Measurements from ENCODE around the gene SMAD1. TPM values are rescaled to one million over a fixed set of nuclear protein-coding genes. Genes with fewer than 3 reads are reported as not detected.

Gene SMAD1
- total and polyA plus RNA-seq, 2 of the 4 experiments (the other 2 are of a cell fraction) = 11.6 to 17.6 TPM

- H3K9ac ChIP-seq (ENCODE audit: low read depth, low read length) = no peak overlapping the region
- no peak overlapping the region for H2AK9ac ChIP-seq (replicated peaks; ENCODE audit: low read depth, low read length, poor library complexity)
- intact Hi-C loops (cut with micrococcal nuclease) (no loop called here), dilution Hi-C loops (cut with HindIII; ENCODE audit: low sequenced_read_pairs, unreplicated experiment) (no loop called here), in situ Hi-C loops (cut with MboI; ENCODE audit: low sequenced_read_pairs) (no loop called here)
- no peak overlapping the region for H2BK20ac ChIP-seq (ENCODE audit: low read depth, low read length)
- H3K9me3 ChIP-seq (ENCODE audit: control insufficient read depth, insufficient read depth, low read length) = no peaks in the 10 kb centered on the region
- WGBS, 2 experiments (ENCODE audit: extremely low coverage in 2 of 2, insufficient read length in 1 of 2) = no CpG with 5 or more reads among the region's 9 CpGs
- no peak overlapping the region for H2AFZ ChIP-seq (replicated peaks; ENCODE audit: low read length, poor library complexity)
- no peaks in the 10 kb centered on the region; the same call in 1 of the 2 replicates for H3K9me1 ChIP-seq (ENCODE audit: insufficient read depth, low read length)
- ATAC-seq (ENCODE audit: low read depth) (no peak), DNase-seq (no peak)
- no peak overlapping the region for H3K4me2 ChIP-seq (ENCODE audit: low read depth, low read length)
- H2BK120ac ChIP-seq (ENCODE audit: low read depth, low read length) = no peak overlapping the region
- no peak overlapping the region for H3K23ac ChIP-seq (ENCODE audit: low read depth, low read length)
- no peak overlapping the region for H3K14ac ChIP-seq (replicated peaks; ENCODE audit: low read depth, low read length)
- H2BK5ac ChIP-seq (ENCODE audit: low read depth, low read length, poor library complexity, severe bottlenecking) = no peak overlapping the region
- no peak overlapping the region for H4K8ac ChIP-seq (ENCODE audit: low read depth in 2 of 2, low read length in 2 of 2)
- POLR2A ChIA-PET (ENCODE audit: unreplicated experiment) = no interaction called here
- H4K5ac ChIP-seq (ENCODE audit: low read depth, low read length) = no peak overlapping the region
- no peak overlapping the region for H3K27ac ChIP-seq (ENCODE audit: insufficient read depth, low read length)
- CTCF ChIA-PET = no interaction called here
- BruUV-seq (replicated peaks) = no TSS peak
- H3K79me1 ChIP-seq (ENCODE audit: low read depth in 1 of 2, low read length in 2 of 2) = peaks cover 14 to 17% of the 10 kb centered on the region in 2 experiments
- H3K4me1 ChIP-seq (ENCODE audit: control insufficient read depth, insufficient read depth, low read length) = peaks cover 2% of the 10 kb centered on the region; the same call in 1 of the 2 replicates
- no peak overlapping the region for H3K56ac ChIP-seq (ENCODE audit: extremely low read depth, insufficient read depth, low read length)
- H3K36me3 ChIP-seq (ENCODE audit: control insufficient read depth, insufficient read depth, low read length) = peaks cover 3% of the 10 kb centered on the region; the same call in 1 of the 2 replicates
- no peak overlapping the region for H4K91ac ChIP-seq (ENCODE audit: insufficient read depth, low read depth, low read length)
- no peak overlapping the region for H3K18ac ChIP-seq (ENCODE audit: low read depth, low read length)
- no peaks in the 10 kb centered on the region for H3K27me3 ChIP-seq (ENCODE audit: control insufficient read depth, insufficient read depth, low read length)
- H3K4me3 ChIP-seq (ENCODE audit: insufficient read depth, low read depth, low read length) = no peak overlapping the region
- peaks cover 8% of the 10 kb centered on the region; the same call in 1 of the 2 replicates for H4K20me1 ChIP-seq (ENCODE audit: insufficient read depth, low read length)
- H2AK5ac ChIP-seq (ENCODE audit: low read depth, low read length) = no peak overlapping the region
- H2BK15ac ChIP-seq (ENCODE audit: low read depth, low read length) = no peak overlapping the region
- H3K4ac ChIP-seq (ENCODE audit: low read depth, low read length) = no peak overlapping the region
- TF ChIP-seq MAFK (IDR thresholded peaks at IDR 0.05; ENCODE audit: low read depth, low read length) = no peak
- TF ChIP-seq RFX5 (IDR thresholded peaks at IDR 0.05; ENCODE audit: low read depth, low read length) = no peak
- no peak for TF ChIP-seq BHLHE40 (IDR thresholded peaks at IDR 0.05; ENCODE audit: low read depth, low read length)
- no peak for TF ChIP-seq USF2 (IDR thresholded peaks at IDR 0.05; ENCODE audit: low read depth, low read length)
- no peak for TF ChIP-seq FOS (IDR thresholded peaks at IDR 0.05; ENCODE audit: low read depth, low read length)
- no peak for TF ChIP-seq POLR2A (IDR thresholded peaks at IDR 0.05; ENCODE audit: low read depth, low read length)
- no peak for TF ChIP-seq CTCF (conservative IDR thresholded peaks at IDR 0.05; ENCODE audit: low read depth, low read length)
- no peak for TF ChIP-seq CHD1 (IDR thresholded peaks at IDR 0.05; ENCODE audit: low read depth, low read length)
- no peak for TF ChIP-seq MAZ (IDR thresholded peaks at IDR 0.05; ENCODE audit: borderline replicate concordance, low read depth, low read length)
- TF ChIP-seq NFE2L2 (IDR thresholded peaks at IDR 0.05; ENCODE audit: low read depth, low read length) = no peak
- TF ChIP-seq CEBPB (IDR thresholded peaks at IDR 0.05; ENCODE audit: low read depth, low read length) = no peak
- no peak for TF ChIP-seq SMC3 (IDR thresholded peaks at IDR 0.05; ENCODE audit: low read depth, low read length)
- no peak for TF ChIP-seq RAD21 (IDR thresholded peaks at IDR 0.05; ENCODE audit: low read length)
- no peak for TF ChIP-seq MXI1 (IDR thresholded peaks at IDR 0.05; ENCODE audit: borderline replicate concordance, low read depth, low read length)
- no peak for TF ChIP-seq RCOR1 (IDR thresholded peaks at IDR 0.05; ENCODE audit: insufficient replicate concordance, low read length)
Measured at GRCh38 chr4:145497199-145498149, 15.8 kb downstream of the SMAD1 start.
